ENCODE results near the gene KAZALD1. TPM values are rescaled to one million over a fixed set of nuclear protein-coding genes. Genes with fewer than 3 reads are reported as not detected.

The KAZALD1 gene
- total and polyA plus RNA-seq, 10 donors = 11.6 to 67.3 (median 31.0) TPM

DNA sequence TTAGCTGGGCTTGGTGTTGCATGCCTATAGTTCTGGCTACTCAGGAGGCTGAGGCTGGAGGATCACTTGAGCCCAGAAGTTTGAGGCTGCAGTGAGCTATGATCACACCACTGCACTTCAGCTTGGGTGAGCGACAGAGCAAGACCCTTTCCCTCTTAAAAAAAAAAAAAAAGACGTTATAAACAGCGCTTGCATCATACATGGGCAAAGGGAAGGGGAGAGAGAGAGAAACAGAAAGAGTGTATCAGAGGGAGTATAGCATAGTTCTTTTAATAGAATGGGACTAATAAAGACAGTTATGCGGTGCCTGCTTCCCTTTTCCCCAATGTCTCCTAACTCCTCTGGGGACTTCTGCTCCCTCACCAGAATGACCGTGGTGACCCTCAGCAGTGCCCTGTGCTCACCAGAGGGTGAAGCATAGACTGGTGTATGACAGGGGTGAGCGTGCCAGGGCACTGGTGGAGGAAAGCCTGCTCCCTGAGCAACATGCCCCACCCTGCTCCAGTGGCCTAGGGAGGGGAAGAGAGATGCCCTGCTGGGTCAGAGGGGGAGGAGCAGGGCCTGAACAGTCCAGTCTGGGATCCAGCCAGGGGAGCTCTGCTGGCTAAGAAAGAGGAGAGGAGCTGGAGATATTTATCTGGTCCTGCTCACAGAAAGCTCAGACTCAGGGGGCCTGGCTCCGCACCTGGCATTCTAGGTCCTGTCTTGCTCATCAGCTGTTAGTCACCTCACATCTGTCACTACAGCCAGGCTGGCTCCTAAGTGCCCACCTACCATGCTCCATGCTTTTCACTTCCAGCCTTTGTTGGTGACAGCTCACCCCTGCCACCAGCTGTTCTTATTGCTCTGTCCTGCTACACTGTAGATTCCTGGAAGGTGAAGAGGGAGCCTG lies 33.1 kb upstream of the KAZALD1 start:
- intact Hi-C loops (cut with DNase I; ENCODE audit: low total_unique reads) = no loop called here
- H3K36me3 ChIP-seq = no peaks in the 10 kb centered on the region
- H3K9me3 ChIP-seq = no peaks in the 10 kb centered on the region
- H3K4me1 ChIP-seq = peaks cover 6 to 53% (median 31%) of the 10 kb centered on the region in 6 donors
- 37 to 53% (median 49%) methylated on average over 7 of the region's 7 CpGs for WGBS, 5 donors
- H3K27me3 ChIP-seq (replicated peaks in 1 of 7) = peaks cover 0 to 24% (median 0%) of the 10 kb centered on the region in 7 donors
- peak overlapping the region in 7 of 8 donors; percentile 5 to 95 (median 37) for H3K27ac ChIP-seq
- H3K4me3 ChIP-seq = no peak overlapping the region
- DNase-seq = no peak
- TF ChIP-seq, protein P1, sequence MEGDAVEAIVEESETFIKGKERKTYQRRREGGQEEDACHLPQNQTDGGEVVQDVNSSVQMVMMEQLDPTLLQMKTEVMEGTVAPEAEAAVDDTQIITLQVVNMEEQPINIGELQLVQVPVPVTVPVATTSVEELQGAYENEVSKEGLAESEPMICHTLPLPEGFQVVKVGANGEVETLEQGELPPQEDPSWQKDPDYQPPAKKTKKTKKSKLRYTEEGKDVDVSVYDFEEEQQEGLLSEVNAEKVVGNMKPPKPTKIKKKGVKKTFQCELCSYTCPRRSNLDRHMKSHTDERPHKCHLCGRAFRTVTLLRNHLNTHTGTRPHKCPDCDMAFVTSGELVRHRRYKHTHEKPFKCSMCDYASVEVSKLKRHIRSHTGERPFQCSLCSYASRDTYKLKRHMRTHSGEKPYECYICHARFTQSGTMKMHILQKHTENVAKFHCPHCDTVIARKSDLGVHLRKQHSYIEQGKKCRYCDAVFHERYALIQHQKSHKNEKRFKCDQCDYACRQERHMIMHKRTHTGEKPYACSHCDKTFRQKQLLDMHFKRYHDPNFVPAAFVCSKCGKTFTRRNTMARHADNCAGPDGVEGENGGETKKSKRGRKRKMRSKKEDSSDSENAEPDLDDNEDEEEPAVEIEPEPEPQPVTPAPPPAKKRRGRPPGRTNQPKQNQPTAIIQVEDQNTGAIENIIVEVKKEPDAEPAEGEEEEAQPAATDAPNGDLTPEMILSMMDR (IDR thresholded peaks at IDR 0.05 in 8 of 11, conservative IDR thresholded peaks at IDR 0.05 in 3 of 11) = no peak
- peak in 1 of 3 donors; percentile 29 for TF ChIP-seq POLR2AphosphoS5 (IDR thresholded peaks at IDR 0.05)

DNA sequence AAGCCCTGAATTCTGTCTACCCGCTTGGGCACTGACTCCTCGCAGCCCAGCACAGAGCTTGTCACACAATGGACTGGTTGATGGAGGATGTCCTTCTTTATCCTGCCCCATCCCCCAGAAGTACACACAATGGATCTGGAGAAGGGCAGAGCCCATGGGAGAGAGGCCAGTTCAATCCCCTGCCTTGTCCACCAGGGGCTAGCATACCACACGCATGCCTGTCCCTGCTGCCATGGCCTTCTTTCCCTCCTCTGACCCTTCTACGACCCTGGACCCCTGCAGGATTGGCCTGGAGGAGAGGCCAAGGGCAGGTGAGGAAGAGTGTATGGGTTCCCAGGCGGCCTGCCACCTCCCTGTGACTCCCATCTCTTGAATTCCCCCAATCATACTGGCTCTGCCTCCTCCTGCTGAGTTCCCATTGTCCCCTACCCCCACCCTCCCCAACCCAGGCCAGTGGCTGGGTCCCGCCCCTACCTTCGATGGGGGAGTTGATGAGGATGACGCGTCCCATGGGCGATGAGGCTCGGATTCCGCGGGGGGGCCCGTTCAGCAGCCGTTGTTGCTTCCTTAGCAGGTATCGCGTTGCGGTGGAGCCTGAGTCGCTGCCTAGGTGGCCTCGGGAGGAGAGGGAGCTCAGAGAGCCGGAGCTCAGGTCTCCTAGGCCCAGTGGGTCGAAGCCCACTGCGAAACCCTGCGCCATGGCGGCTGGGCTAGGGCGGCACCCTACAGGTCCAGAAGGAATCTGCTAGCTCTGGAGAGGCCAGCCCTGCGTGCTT lies 32.1 kb upstream of the KAZALD1 start:
- peaks cover 0 to 4% (median 1%) of the 10 kb centered on the region in 6 donors for H3K36me3 ChIP-seq
- peaks cover 6 to 58% (median 33%) of the 10 kb centered on the region in 6 donors for H3K4me1 ChIP-seq
- no peak for DNase-seq
- intact Hi-C loops (cut with DNase I; ENCODE audit: low total_unique reads) = no loop called here
- no peaks in the 10 kb centered on the region for H3K9me3 ChIP-seq
- peaks cover 0 to 24% (median 0%) of the 10 kb centered on the region in 7 donors for H3K27me3 ChIP-seq (replicated peaks in 1 of 7)
- peak overlapping the region in 4 of 8 donors; percentile 5 to 95 (median 33) for H3K27ac ChIP-seq
- H3K4me3 ChIP-seq = peak overlapping the region in 1 of 8 donors; percentile 73
- 59 to 73% (median 65%) methylated on average over 10 to 27 of the region's 27 CpGs for WGBS, 5 donors
- TF ChIP-seq POLR2AphosphoS5 (IDR thresholded peaks at IDR 0.05) (no peak), POLR2A (IDR thresholded peaks at IDR 0.05) (no peak)
- TF ChIP-seq, protein P1 (IDR thresholded peaks at IDR 0.05 in 8 of 11, conservative IDR thresholded peaks at IDR 0.05 in 3 of 11) = no peak

DNA sequence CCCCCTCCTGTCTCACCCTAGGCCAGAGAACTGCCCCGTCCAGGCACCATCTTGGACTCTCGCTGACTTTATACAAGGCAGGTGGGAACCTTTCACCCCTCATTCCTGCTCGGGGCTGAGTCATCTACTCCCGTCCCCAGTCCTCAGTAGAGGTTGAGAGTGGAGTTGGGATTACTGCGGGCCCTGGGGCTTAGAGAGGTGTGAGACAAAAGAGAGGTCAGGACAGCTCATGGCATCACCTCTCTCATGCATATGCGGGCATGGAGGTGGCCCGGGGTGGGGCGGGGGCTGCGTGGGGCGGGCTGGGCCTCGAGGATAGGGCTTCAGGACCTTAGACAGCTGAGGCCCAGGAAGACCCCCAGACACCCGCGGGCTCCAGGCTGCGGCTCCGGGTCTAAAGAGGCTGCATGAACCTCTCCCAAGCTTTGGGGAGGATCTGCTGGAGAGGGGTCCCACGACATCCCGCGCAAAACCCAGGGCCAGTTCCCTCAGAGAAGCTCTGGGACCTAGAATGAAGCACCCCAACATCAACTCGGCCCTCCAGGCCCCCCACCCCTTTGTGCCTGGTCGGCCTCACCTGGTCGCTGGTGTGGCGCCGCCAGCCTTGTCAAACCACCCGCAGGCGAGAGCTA lies 31.2 kb upstream of the KAZALD1 start:
- 8 to 14% (median 13%) methylated on average over 18 to 25 of the region's 25 CpGs for WGBS, 5 donors
- intact Hi-C loops (cut with DNase I; ENCODE audit: low total_unique reads) = no loop called here
- peak overlapping the region; percentile 50 to 82 (median 75) for H3K4me3 ChIP-seq
- H3K27ac ChIP-seq = peak overlapping the region; percentile 81 to 97 (median 94)
- TF ChIP-seq POLR2AphosphoS5 (IDR thresholded peaks at IDR 0.05) (no peak), POLR2A (IDR thresholded peaks at IDR 0.05) (no peak)
- TF ChIP-seq, protein P1 (IDR thresholded peaks at IDR 0.05 in 8 of 11, conservative IDR thresholded peaks at IDR 0.05 in 3 of 11) = no peak
- no peak for DNase-seq
- no peaks in the 10 kb centered on the region for H3K9me3 ChIP-seq
- H3K36me3 ChIP-seq = peaks cover 0 to 13% (median 9%) of the 10 kb centered on the region in 6 donors
- peaks cover 6 to 58% (median 33%) of the 10 kb centered on the region in 6 donors for H3K4me1 ChIP-seq
- peaks cover 0 to 24% (median 0%) of the 10 kb centered on the region in 7 donors for H3K27me3 ChIP-seq (replicated peaks in 1 of 7)

Data from spleen (tissue), 11 donors.